Spleen (tissue), 11 donors: ENCODE measurements around the gene CACNA1D. TPM values are rescaled to one million over a fixed set of nuclear protein-coding genes. Genes with fewer than 3 reads are reported as not detected.

Experiments used
- DNase-seq: peaks from one replicate; pipeline ENCODE4 v3.0.0-alpha.2; 2020
- H3K27ac ChIP-seq, 8 donors: fragments of 200-600 bp; sonication (generic) in 7 of 8; 1 replicate in 4 of 8; 2 replicates in 4 of 8; pipeline versions ENCODE4 v1.5.0 to v1.8.0; 2016 to 2021; ENCODE audit warnings: inconsistent platforms in 4 of 8, mild to moderate bottlenecking in 4 of 8, moderate library complexity in 1 of 8
- H3K27me3 ChIP-seq, 7 donors: fragments of 200-600 bp; sonication (generic) in 6 of 7; replicated peaks in 1 of 7; 1 replicate in 4 of 7; 2 replicates in 3 of 7; pipeline versions ENCODE4 v1.5.0 to v1.8.0; 2016 to 2021; ENCODE audit warnings: inconsistent platforms in 3 of 7, mild to moderate bottlenecking in 1 of 7
- H3K36me3 ChIP-seq, 6 donors: fragments of 200-600 bp; sonication (generic) in 5 of 6; 1 replicate in 4 of 6; 2 replicates in 2 of 6; pipeline versions ENCODE4 v1.5.0 to v1.8.0; 2016 to 2021; ENCODE audit warnings: inconsistent platforms in 2 of 6
- H3K4me1 ChIP-seq, 6 donors: fragments of 200-600 bp; sonication (generic) in 5 of 6; 1 replicate in 3 of 6; 2 replicates in 3 of 6; pipeline versions ENCODE4 v1.5.0 to v1.8.0; 2016 to 2021; ENCODE audit warnings: inconsistent platforms in 3 of 6
- H3K4me3 ChIP-seq, 8 donors: fragments of 200-600 bp; sonication (generic) in 7 of 8; 1 replicate in 4 of 8; 2 replicates in 4 of 8; pipeline versions ENCODE4 v1.5.0 to v1.8.0; 2016 to 2021; ENCODE audit warnings: inconsistent platforms in 4 of 8, mild to moderate bottlenecking in 4 of 8, moderate library complexity in 2 of 8
- H3K9me3 ChIP-seq, 8 donors: fragments of 200-600 bp; sonication (generic) in 7 of 8; 1 replicate in 4 of 8; 2 replicates in 4 of 8; pipeline versions ENCODE4 v1.5.0 to v1.8.0; 2016 to 2021; ENCODE audit warnings: inconsistent platforms in 4 of 8
- POLR2A ChIP-seq, 3 donors: fragments of 450-650 bp; IDR thresholded peaks; one replicate each; pipeline ENCODE4 v1.5.1; 2017; ENCODE audit warnings: antibody characterized with exemption in 3 of 3, mild to moderate bottlenecking in 1 of 3
- POLR2AphosphoS5 ChIP-seq, 3 donors: sonication (generic); formaldehyde crosslinking; IDR thresholded peaks; one replicate each; pipeline ENCODE4 v1.5.1; 2017; ENCODE audit warnings: antibody characterized with exemption in 3 of 3
- WGBS, 5 donors: extraction: QIAGEN DNeasy Blood & Tissue Kit in 3 of 5; methylation state at CpG; one replicate each; pipeline versions ENCODE4 v1.1.5 to v1.1.7; 2013 to 2018; 5-methylcytosine and 5-hydroxymethylcytosine counted together
- intact Hi-C: fragments of 100-400 bp; cut with DNase I; formaldehyde crosslinking; loops from one replicate; pipeline ENCODE4 v1.15.0; 2023; ENCODE audit warnings: low total_unique reads
- polyA plus RNA-seq, 3 donors: library from polyadenylated mRNA; stranded (reverse); fragments of 200-250 nt; gene quantifications; one replicate each; pipeline ENCODE4 v1.2.1, GENCODE V29; 2013
- total RNA-seq, 7 donors: library from RNA; depleted of rRNA in 3 of 7; stranded (reverse); fragments of >200 nt in 3 of 7; fragmentation: NEBNext Ultra II Directional in 4 of 7; extraction: Animal tissue kit (Norgen Biotek cat#: 25700) in 4 of 7; gene quantifications; one replicate each; pipeline versions ENCODE4 v1.1.0 to v1.2.1, GENCODE V29; 2016 to 2021
- TF ChIP-seq, protein P1 (sequence below), 11 experiments: fragments of 200-600 bp in 7 of 11; fragments of 450-650 bp in 4 of 11; sonication (generic) in 4 of 11; IDR thresholded peaks in 8 of 11; conservative IDR thresholded peaks in 3 of 11; 1 replicate in 7 of 11; 2 replicates in 4 of 11; pipeline versions ENCODE4 v1.4.0 to v1.8.0; 2016 to 2021; ENCODE audit warnings: antibody characterized with exemption in 11 of 11, inconsistent platforms in 4 of 11, mild to moderate bottlenecking in 1 of 11
- donor health status: healthy with polysubstance abuse.
- donor health status: DM: no; HTN: no; CAD: no; lungs with moderate emphysema.
- donor health status: DM: no; HTN: no; CAD: no.
- donor health status: Bipolar disorder and iron deficiency.
- donor health status: healthy.
- donor health status: DM: no; HTN: no; CAD: no.
- donor health status: DM: yes; HTN: yes; CAD: no.

CACNA1D gene
- total and polyA plus RNA-seq, 10 donors = 0.55 to 89.3 (median 19.1) TPM

DNA sequence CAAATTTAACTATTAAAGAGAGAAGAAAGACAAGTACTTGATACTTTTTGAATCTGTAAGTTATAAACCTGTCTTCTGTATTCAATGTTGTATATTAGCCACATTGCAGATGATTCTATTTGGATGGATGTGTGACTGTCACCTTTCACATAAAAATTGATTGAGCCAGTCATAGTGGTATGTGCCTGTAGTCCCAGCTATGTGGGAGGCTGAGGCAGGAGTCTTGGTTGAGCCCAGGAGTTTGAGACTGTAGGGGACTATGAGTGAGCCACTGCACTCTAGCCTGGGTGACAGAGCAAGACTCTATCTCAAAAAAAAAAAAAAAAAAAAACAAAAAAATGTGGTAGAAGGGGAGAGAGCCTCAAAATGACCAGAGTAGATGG lies 12.3 kb downstream of the CACNA1D start:
- Histone ChIP-seq H3K27me3 (peaks cover 0 to 23% (median 0%) of the 10 kb centered on the region in 7 donors), H3K36me3 (no peaks in the 10 kb centered on the region), H3K9me3 (no peaks in the 10 kb centered on the region), H3K27ac (no peak overlapping the region), H3K4me3 (no peak overlapping the region), H3K4me1 (no peaks in the 10 kb centered on the region)
- intact Hi-C loops = no loop called here
- DNase-seq = no peak
- TF ChIP-seq, protein P1, sequence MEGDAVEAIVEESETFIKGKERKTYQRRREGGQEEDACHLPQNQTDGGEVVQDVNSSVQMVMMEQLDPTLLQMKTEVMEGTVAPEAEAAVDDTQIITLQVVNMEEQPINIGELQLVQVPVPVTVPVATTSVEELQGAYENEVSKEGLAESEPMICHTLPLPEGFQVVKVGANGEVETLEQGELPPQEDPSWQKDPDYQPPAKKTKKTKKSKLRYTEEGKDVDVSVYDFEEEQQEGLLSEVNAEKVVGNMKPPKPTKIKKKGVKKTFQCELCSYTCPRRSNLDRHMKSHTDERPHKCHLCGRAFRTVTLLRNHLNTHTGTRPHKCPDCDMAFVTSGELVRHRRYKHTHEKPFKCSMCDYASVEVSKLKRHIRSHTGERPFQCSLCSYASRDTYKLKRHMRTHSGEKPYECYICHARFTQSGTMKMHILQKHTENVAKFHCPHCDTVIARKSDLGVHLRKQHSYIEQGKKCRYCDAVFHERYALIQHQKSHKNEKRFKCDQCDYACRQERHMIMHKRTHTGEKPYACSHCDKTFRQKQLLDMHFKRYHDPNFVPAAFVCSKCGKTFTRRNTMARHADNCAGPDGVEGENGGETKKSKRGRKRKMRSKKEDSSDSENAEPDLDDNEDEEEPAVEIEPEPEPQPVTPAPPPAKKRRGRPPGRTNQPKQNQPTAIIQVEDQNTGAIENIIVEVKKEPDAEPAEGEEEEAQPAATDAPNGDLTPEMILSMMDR (IDR thresholded peaks at IDR 0.05 in 8 of 11, conservative IDR thresholded peaks at IDR 0.05 in 3 of 11) = no peak
- no peak for TF ChIP-seq POLR2A (IDR thresholded peaks at IDR 0.05)
- TF ChIP-seq POLR2AphosphoS5 (IDR thresholded peaks at IDR 0.05) = no peak

DNA sequence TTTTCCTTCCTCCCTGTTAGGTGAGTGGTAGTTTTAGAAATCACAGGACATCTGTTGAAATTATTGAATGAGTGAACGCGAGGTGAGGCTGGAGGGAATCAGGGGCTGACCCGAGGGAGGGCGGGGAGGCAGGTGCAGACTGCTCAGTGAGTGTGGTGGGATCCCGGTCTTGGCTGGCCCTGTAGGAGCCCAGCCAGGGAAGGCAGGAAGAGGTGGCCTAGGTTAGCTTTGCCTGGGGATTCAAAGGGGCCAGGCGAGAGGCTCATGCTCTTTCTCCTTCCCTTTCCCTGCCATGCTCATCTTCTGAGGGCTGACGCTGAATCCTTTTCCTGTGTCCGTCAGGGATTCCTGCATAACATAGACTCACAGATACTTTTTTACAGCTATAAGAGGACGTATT lies 15.1 kb downstream of the CACNA1D start:
- Histone ChIP-seq H3K4me3 (no peak overlapping the region), H3K9me3 (no peaks in the 10 kb centered on the region), H3K36me3 (no peaks in the 10 kb centered on the region), H3K27ac (no peak overlapping the region), H3K4me1 (no peaks in the 10 kb centered on the region), H3K27me3 (peaks cover 0 to 23% (median 0%) of the 10 kb centered on the region in 7 donors)
- TF ChIP-seq POLR2AphosphoS5 (IDR thresholded peaks at IDR 0.05) (no peak), POLR2A (IDR thresholded peaks at IDR 0.05) (no peak)
- TF ChIP-seq, protein P1 (IDR thresholded peaks at IDR 0.05 in 8 of 11, conservative IDR thresholded peaks at IDR 0.05 in 3 of 11) = no peak
- WGBS, 5 donors = 77 to 87% (median 81%) methylated on average over 9 of the region's 9 CpGs
- intact Hi-C loops = no loop called here
- DNase-seq = no peak

DNA sequence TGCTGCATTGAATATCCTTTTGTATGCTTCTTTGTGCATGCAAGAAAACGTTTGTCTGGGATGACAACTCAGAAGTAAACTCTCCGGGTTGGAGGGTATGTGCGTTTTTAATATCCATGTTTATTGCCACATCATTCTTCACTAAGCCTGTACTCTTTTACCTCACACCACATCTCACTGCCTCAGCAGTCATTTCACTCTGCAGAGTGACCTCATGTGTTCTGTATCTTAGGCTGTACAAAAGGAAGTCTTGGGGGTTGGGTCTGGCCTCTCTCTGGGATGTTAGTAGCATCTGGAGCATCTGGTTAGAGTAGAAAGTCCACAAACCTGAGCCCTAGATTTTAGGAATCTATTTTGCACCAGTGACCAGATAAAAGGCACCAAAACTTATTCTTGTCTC lies 16.1 kb downstream of the CACNA1D start:
- intact Hi-C loops = no loop called here

DNA sequence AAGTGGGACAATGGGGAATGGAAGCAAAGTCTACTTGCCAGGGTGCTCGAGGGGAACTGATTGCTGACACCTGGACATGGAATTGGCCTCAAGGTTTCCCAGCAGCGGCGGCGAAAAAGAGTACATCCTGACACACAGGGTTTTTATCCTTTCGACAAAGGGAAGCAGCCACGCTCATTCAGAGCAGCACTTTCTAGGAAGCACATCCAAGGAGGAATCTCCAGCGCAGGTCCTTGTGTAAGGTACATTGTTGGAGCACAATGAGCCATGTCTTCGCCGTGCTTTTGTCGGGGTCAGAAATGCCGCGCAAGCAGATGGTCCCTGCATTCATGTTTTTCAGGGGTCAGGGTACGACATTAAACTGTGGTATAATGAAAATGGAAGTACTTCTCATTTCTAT lies 16.8 kb downstream of the CACNA1D start:
- Histone ChIP-seq H3K4me1 (no peaks in the 10 kb centered on the region), H3K27ac (no peak overlapping the region), H3K36me3 (no peaks in the 10 kb centered on the region), H3K9me3 (no peaks in the 10 kb centered on the region), H3K4me3 (no peak overlapping the region), H3K27me3 (peaks cover 0 to 18% (median 0%) of the 10 kb centered on the region in 7 donors)
- intact Hi-C loops = no loop called here
- DNase-seq = no peak
- TF ChIP-seq, protein P1 (IDR thresholded peaks at IDR 0.05 in 8 of 11, conservative IDR thresholded peaks at IDR 0.05 in 3 of 11) = no peak
- TF ChIP-seq POLR2AphosphoS5 (IDR thresholded peaks at IDR 0.05) = no peak
- TF ChIP-seq POLR2A (IDR thresholded peaks at IDR 0.05) = no peak
- 79 to 87% (median 85%) methylated on average over 13 of the region's 13 CpGs for WGBS, 5 donors

More for the DNA sequence above, 16.1 kb downstream of the CACNA1D start:
- Histone ChIP-seq H3K4me3 (no peak overlapping the region), H3K36me3 (no peaks in the 10 kb centered on the region), H3K27me3 (peaks cover 0 to 20% (median 0%) of the 10 kb centered on the region in 7 donors), H3K27ac (no peak overlapping the region), H3K9me3 (no peaks in the 10 kb centered on the region), H3K4me1 (no peaks in the 10 kb centered on the region)
- WGBS, 5 donors = 54 to 77% (median 74%) methylated on average over 3 of the region's 3 CpGs
- no peak for DNase-seq
- TF ChIP-seq, protein P1 (IDR thresholded peaks at IDR 0.05 in 8 of 11, conservative IDR thresholded peaks at IDR 0.05 in 3 of 11) = no peak
- TF ChIP-seq POLR2A (IDR thresholded peaks at IDR 0.05) = no peak
- TF ChIP-seq POLR2AphosphoS5 (IDR thresholded peaks at IDR 0.05) = no peak
